HCT116 (cell line): ENCODE results near the gene GEMIN5. TPM values are rescaled to one million over a fixed set of nuclear protein-coding genes. Genes with fewer than 3 reads are reported as not detected.
A peak's percentile ranks its signal among the peaks of the same experiment; 100 is the strongest.

ENCODE experiments used
- ATAC-seq: fragments of 200-7000 bp; cut with Tn5 transposase; 2 replicates; pipeline ENCODE4 v1.9.1; 2020; ENCODE audit warnings: mild to moderate bottlenecking, moderate library complexity
- BruUV-seq: library from RNA; stranded (reverse); fragments of 400-500 nt; replicated peaks from 2 replicates; lab custom pipeline; 2021; lab: Mats Ljungman, UMichigan
- CTCF ChIA-PET: fragments of 300-600 bp; sonication (Branson Sonifier 250); formaldehyde crosslinking; loops from one replicate; lab custom pipeline; 2021; ENCODE audit warnings: antibody characterized with exemption; lab: Charles Lee
- POLR2A ChIA-PET: fragments of 300-600, 350-600 bp; sonication (Branson Sonifier 250); formaldehyde crosslinking; loops from one replicate; lab custom pipeline; 2021; ENCODE audit warnings: antibody characterized with exemption; lab: Charles Lee
- RAD21 ChIA-PET, 2 experiments: fragments of 300-600 bp; sonication (Branson Sonifier 250); formaldehyde crosslinking; loops; one replicate each; lab custom pipeline; 2023; ENCODE audit warnings: low total read pairs in 2 of 2; ENCODE audit not compliant: uncharacterized antibody in 2 of 2, unreplicated experiment in 2 of 2, low non-redundant PET in 1 of 2; lab: Charles Lee
- DNase-seq: peaks from one replicate; pipeline ENCODE4 v3.0.0-alpha.2; 2010; ENCODE audit warnings: low read depth, low spot score
- H2AFZ ChIP-seq: fragments of 200-600 bp; shearing (Covaris generic), sonication (generic); 2 replicates; pipeline ENCODE4 v1.6.1; 2017; ENCODE audit warnings: low read depth, mixed run types, mixed read lengths, antibody characterized with exemption, low read length; ENCODE audit not compliant: poor library complexity, severe bottlenecking
- H3K27ac ChIP-seq: 2 replicates; pipeline ENCODE4 v1.5.1; 2012; ENCODE audit warnings: low read depth, low read length
- H3K27me3 ChIP-seq: fragments of 200-600 bp; sonication (generic); 2 replicates; pipeline ENCODE4 v1.6.1; 2016; ENCODE audit warnings: mixed run types, low read length, mixed read lengths; ENCODE audit not compliant: insufficient read depth
- H3K36me3 ChIP-seq, 2 experiments: fragments of 200-500 bp in 1 of 2; fragments of 200-600 bp in 1 of 2; sonication (Bioruptor generic) in 1 of 2; sonication (generic) in 1 of 2; 2 replicates each; pipeline versions ENCODE4 v1.5.1 to v1.6.1; 2014 to 2016; ENCODE audit warnings: low read length in 2 of 2, inconsistent platforms in 1 of 2, mixed read lengths in 1 of 2, mixed run types in 1 of 2; ENCODE audit not compliant: insufficient read depth in 2 of 2, control insufficient read depth in 1 of 2
- H3K4me1 ChIP-seq, 2 experiments: fragments of 200-600 bp in 1 of 2; sonication (generic) in 1 of 2; 2 replicates each; pipeline versions ENCODE4 v1.5.1 to v1.6.1; 2012 to 2017; ENCODE audit warnings: low read length in 2 of 2, inconsistent platforms in 1 of 2, mild to moderate bottlenecking in 1 of 2, mixed read lengths in 1 of 2, mixed run types in 1 of 2, moderate library complexity in 1 of 2; ENCODE audit not compliant: insufficient read depth in 2 of 2, control insufficient read depth in 1 of 2
- H3K4me2 ChIP-seq: fragments of 200-600 bp; sonication (generic); 2 replicates; pipeline ENCODE4 v1.6.1; 2017; ENCODE audit warnings: mixed run types, low read length, mixed read lengths
- H3K4me3 ChIP-seq, 2 experiments: fragments of 200-600 bp in 1 of 2; sonication (generic) in 1 of 2; replicated peaks in 1 of 2; 2 replicates each; pipeline ENCODE4 v1.5.1; 2011 to 2016; ENCODE audit warnings: low read length in 2 of 2, control low read depth in 1 of 2, low read depth in 1 of 2, mild to moderate bottlenecking in 1 of 2, mixed read lengths in 1 of 2, mixed run types in 1 of 2
- H3K79me2 ChIP-seq: fragments of 200-600 bp; sonication (generic); 2 replicates; pipeline ENCODE4 v1.6.1; 2017; ENCODE audit warnings: mild to moderate bottlenecking, mixed run types, low read length, moderate library complexity, mixed read lengths; ENCODE audit not compliant: insufficient read depth
- H3K9ac ChIP-seq: fragments of 200-600 bp; sonication (generic); 2 replicates; pipeline ENCODE4 v1.6.1; 2016; ENCODE audit warnings: low read length, mixed read lengths
- H3K9me2 ChIP-seq: fragments of 200-600 bp; sonication (generic), shearing (Covaris generic); 2 replicates; pipeline ENCODE4 v1.6.1; 2017; ENCODE audit warnings: mixed run types, mild to moderate bottlenecking, moderate library complexity; ENCODE audit not compliant: insufficient read depth
- H3K9me3 ChIP-seq, 2 experiments: fragments of 200-500 bp in 1 of 2; fragments of 200-600 bp in 1 of 2; sonication (Bioruptor generic) in 1 of 2; sonication (generic) in 1 of 2; 2 replicates each; pipeline ENCODE4 v1.6.1; 2014 to 2017; ENCODE audit warnings: low read length in 2 of 2, mixed read lengths in 2 of 2, inconsistent platforms in 1 of 2, low read depth in 1 of 2, mild to moderate bottlenecking in 1 of 2, mixed run types in 1 of 2, moderate library complexity in 1 of 2; ENCODE audit not compliant: control insufficient read depth in 1 of 2, insufficient read depth in 1 of 2
- H4K20me1 ChIP-seq: fragments of 200-600 bp; sonication (generic), shearing (Covaris generic); 2 replicates; pipeline ENCODE4 v1.6.1; 2017; ENCODE audit warnings: mixed run types, mild to moderate bottlenecking, moderate library complexity; ENCODE audit not compliant: insufficient read depth
- ELF1 ChIP-seq: IDR thresholded peaks from 2 replicates; pipeline ENCODE4 v1.6.1; 2012; ENCODE audit warnings: low read depth, borderline replicate concordance
- EZH2 ChIP-seq: fragments of 200-600 bp; sonication (generic); IDR thresholded peaks from 2 replicates; pipeline ENCODE4 v1.6.1; 2017; ENCODE audit warnings: antibody characterized with exemption, mixed run types
- EZH2phosphoT487 ChIP-seq: fragments of 200-600 bp; IDR thresholded peaks from 2 replicates; pipeline ENCODE4 v1.6.1; 2018; ENCODE audit warnings: antibody characterized with exemption, borderline replicate concordance
- FOSL1 ChIP-seq: IDR thresholded peaks from 2 replicates; pipeline ENCODE4 v1.6.1; 2012; ENCODE audit warnings: low read depth
- POLR2A ChIP-seq: IDR thresholded peaks from 2 replicates; pipeline ENCODE4 v1.7.0; 2011; ENCODE audit warnings: borderline replicate concordance; ENCODE audit not compliant: insufficient read depth, insufficient read length; ENCODE audit errors: extremely low read depth
- POLR2AphosphoS5 ChIP-seq: IDR thresholded peaks from 2 replicates; pipeline ENCODE4 v1.6.1; 2011; ENCODE audit warnings: mild to moderate bottlenecking, low read depth, low read length, moderate library complexity
- SP1 ChIP-seq: IDR thresholded peaks from 2 replicates; pipeline ENCODE4 v1.6.1; 2012; ENCODE audit warnings: low read depth
- TCF7L2 ChIP-seq: IDR thresholded peaks from 2 replicates; pipeline ENCODE4 v1.7.0; 2011; ENCODE audit warnings: borderline replicate concordance, inconsistent platforms; ENCODE audit not compliant: insufficient read depth, insufficient read length; ENCODE audit errors: extremely low read depth
- YY1 ChIP-seq: IDR thresholded peaks from 2 replicates; pipeline ENCODE4 v1.6.1; 2011; ENCODE audit warnings: low read length, low read depth, moderate library complexity, mild to moderate bottlenecking; ENCODE audit not compliant: insufficient replicate concordance; ENCODE audit errors: extremely low read depth
- ZFX ChIP-seq: fragments of 450-650 bp; IDR thresholded peaks from 2 replicates; pipeline ENCODE4 v1.6.1; 2017
- intact Hi-C: fragments of 100-400 bp; cut with micrococcal nuclease; formaldehyde crosslinking; loops from 2 replicates; pipeline ENCODE4 v1.10.0; 2022
- total RNA-seq: library from RNA; stranded (reverse); gene quantifications from one replicate; pipeline ENCODE4 v1.2.1, GENCODE V29; 2021; ENCODE audit not compliant: unreplicated experiment
- TF ChIP-seq, protein P1 (sequence below): IDR thresholded peaks from 2 replicates; pipeline ENCODE4 v1.6.1; 2012; ENCODE audit warnings: low read depth

Gene GEMIN5
- total RNA-seq, 1 experiment from 2014 or later, result 35.9 TPM

- ChIA-PET RAD21 (no interaction called here), POLR2A (interaction anchor here (0.9 to 2.1 kb wide), 3 partner anchors 30 to 146 kb away, joined by 3 to 7 read pairs (median 3); no protein-coding TSS in a partner anchor), CTCF (no interaction called here)
- H3K4me2 ChIP-seq, result peak overlapping the region; percentile 80
- TF ChIP-seq ZFX, result no peak
- no peak for TF ChIP-seq EZH2
- TF ChIP-seq, protein P1, sequence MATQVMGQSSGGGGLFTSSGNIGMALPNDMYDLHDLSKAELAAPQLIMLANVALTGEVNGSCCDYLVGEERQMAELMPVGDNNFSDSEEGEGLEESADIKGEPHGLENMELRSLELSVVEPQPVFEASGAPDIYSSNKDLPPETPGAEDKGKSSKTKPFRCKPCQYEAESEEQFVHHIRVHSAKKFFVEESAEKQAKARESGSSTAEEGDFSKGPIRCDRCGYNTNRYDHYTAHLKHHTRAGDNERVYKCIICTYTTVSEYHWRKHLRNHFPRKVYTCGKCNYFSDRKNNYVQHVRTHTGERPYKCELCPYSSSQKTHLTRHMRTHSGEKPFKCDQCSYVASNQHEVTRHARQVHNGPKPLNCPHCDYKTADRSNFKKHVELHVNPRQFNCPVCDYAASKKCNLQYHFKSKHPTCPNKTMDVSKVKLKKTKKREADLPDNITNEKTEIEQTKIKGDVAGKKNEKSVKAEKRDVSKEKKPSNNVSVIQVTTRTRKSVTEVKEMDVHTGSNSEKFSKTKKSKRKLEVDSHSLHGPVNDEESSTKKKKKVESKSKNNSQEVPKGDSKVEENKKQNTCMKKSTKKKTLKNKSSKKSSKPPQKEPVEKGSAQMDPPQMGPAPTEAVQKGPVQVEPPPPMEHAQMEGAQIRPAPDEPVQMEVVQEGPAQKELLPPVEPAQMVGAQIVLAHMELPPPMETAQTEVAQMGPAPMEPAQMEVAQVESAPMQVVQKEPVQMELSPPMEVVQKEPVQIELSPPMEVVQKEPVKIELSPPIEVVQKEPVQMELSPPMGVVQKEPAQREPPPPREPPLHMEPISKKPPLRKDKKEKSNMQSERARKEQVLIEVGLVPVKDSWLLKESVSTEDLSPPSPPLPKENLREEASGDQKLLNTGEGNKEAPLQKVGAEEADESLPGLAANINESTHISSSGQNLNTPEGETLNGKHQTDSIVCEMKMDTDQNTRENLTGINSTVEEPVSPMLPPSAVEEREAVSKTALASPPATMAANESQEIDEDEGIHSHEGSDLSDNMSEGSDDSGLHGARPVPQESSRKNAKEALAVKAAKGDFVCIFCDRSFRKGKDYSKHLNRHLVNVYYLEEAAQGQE, result no peak
- no peak for TF ChIP-seq SP1
- TF ChIP-seq TCF7L2, result no peak
- TF ChIP-seq ELF1, result no peak
- TF ChIP-seq EZH2phosphoT487, result no peak
- TF ChIP-seq POLR2A, result no peak
- no peak for TF ChIP-seq YY1
- no peak for TF ChIP-seq FOSL1
- no peak for TF ChIP-seq POLR2AphosphoS5
- peaks cover 17 to 22% of the 10 kb centered on the region in 2 experiments for H3K4me1 ChIP-seq
- H3K27ac ChIP-seq, result peak overlapping the region; percentile 94
- H3K9me2 ChIP-seq, result no peaks in the 10 kb centered on the region
- DNase-seq (no peak), ATAC-seq (no peak)
- peak overlapping the region; percentile 76 to 95 for H3K4me3 ChIP-seq
- H4K20me1 ChIP-seq, result no peaks in the 10 kb centered on the region
- TSS peak; percentile 57 for BruUV-seq
- no peaks in the 10 kb centered on the region for H3K9me3 ChIP-seq
- peak overlapping the region; percentile 82 for H3K9ac ChIP-seq
- peaks cover 56% of the 10 kb centered on the region for H3K79me2 ChIP-seq
- H3K36me3 ChIP-seq, result peaks cover 0 to 4% of the 10 kb centered on the region in 2 experiments; a peak in 1 of 4 replicates
- no peaks in the 10 kb centered on the region for H3K27me3 ChIP-seq
- intact Hi-C loops, result loop anchor here (2.0 to 10.0 kb wide), 3 partner anchors 78 to 174 kb away; partner anchors contain the start of genes GEMIN5 and LARP1
- no peak overlapping the region for H2AFZ ChIP-seq
Measured at GRCh38 chr5:154858972-154859871, 78.8 kb downstream of the GEMIN5 start.
